OCI-LY7 (cell line): Measurements from ENCODE around the gene POLRMT. TPM values are rescaled to one million over a fixed set of nuclear protein-coding genes. Genes with fewer than 3 reads are reported as not detected.

Experiments used
- BruUV-seq: library from RNA; stranded (reverse); fragments of 400-500 nt; replicated peaks from 2 replicates; lab custom pipeline; 2021; lab: Mats Ljungman, UMichigan
- CTCF ChIA-PET: fragments of 300-600 bp; sonication (Branson Sonifier 250); formaldehyde crosslinking; loops from one replicate; lab custom pipeline; 2022; ENCODE audit warnings: antibody characterized with exemption; ENCODE audit not compliant: unreplicated experiment; lab: Charles Lee
- POLR2A ChIA-PET: fragments of 300-600 bp; sonication (Branson Sonifier 250); formaldehyde crosslinking; loops from one replicate; lab custom pipeline; 2022; ENCODE audit warnings: antibody characterized with exemption; lab: Charles Lee
- DNase-seq: peaks from one replicate; pipeline ENCODE4 v3.0.0-alpha.2; 2015; ENCODE audit warnings: low spot score
- H2AFZ ChIP-seq: fragments of 200-600 bp; sonication (generic), shearing (Covaris generic); 2 replicates; pipeline ENCODE4 v1.6.1; 2014; ENCODE audit warnings: mild to moderate bottlenecking, antibody characterized with exemption, low read length, moderate library complexity
- H3K27ac ChIP-seq: fragments of 200-600 bp; sonication (generic); 2 replicates; pipeline ENCODE4 v1.5.1; 2014; ENCODE audit warnings: mixed run types, low read depth, mild to moderate bottlenecking, moderate library complexity, low read length, inconsistent platforms; ENCODE audit not compliant: poor library complexity, severe bottlenecking
- H3K36me3 ChIP-seq: fragments of 200-600 bp; sonication (generic); 2 replicates; pipeline ENCODE4 v1.6.1; 2014; ENCODE audit warnings: mild to moderate bottlenecking, antibody characterized with exemption, low read length, moderate library complexity, mixed read lengths; ENCODE audit not compliant: insufficient read depth
- H3K4me1 ChIP-seq: fragments of 200-600 bp; sonication (generic); 2 replicates; pipeline ENCODE4 v1.5.1; 2014; ENCODE audit warnings: mild to moderate bottlenecking, low read length; ENCODE audit not compliant: insufficient read depth, poor library complexity, severe bottlenecking
- H3K4me2 ChIP-seq: fragments of 200-600 bp; sonication (generic); 2 replicates; pipeline ENCODE4 v1.6.1; 2014; ENCODE audit warnings: mild to moderate bottlenecking, low read length
- H3K4me3 ChIP-seq: fragments of 200-600 bp; sonication (generic); 2 replicates; pipeline ENCODE4 v1.5.1; 2014; ENCODE audit warnings: mild to moderate bottlenecking, low read depth, low read length; ENCODE audit not compliant: poor library complexity, severe bottlenecking
- H3K79me2 ChIP-seq: fragments of 200-600 bp; sonication (generic); 2 replicates; pipeline ENCODE4 v1.6.1; 2016; ENCODE audit warnings: low read depth, mild to moderate bottlenecking, low read length, moderate library complexity, mixed read lengths; ENCODE audit not compliant: insufficient read depth
- H3K9me2 ChIP-seq: fragments of 200-600 bp; sonication (generic); 2 replicates; pipeline ENCODE4 v1.6.1; 2016; ENCODE audit warnings: mild to moderate bottlenecking, low read length, mixed read lengths; ENCODE audit not compliant: insufficient read depth
- H3K9me3 ChIP-seq: fragments of 200-600 bp; sonication (generic); 2 replicates; pipeline ENCODE4 v1.6.1; 2014; ENCODE audit warnings: mild to moderate bottlenecking, mixed run types, low read length, mixed read lengths
- H4K20me1 ChIP-seq: fragments of 200-600 bp; sonication (generic); 2 replicates; pipeline ENCODE4 v1.6.1; 2014; ENCODE audit warnings: mild to moderate bottlenecking, antibody characterized with exemption, low read length, moderate library complexity, mixed read lengths; ENCODE audit not compliant: insufficient read depth
- EZH2phosphoT487 ChIP-seq: fragments of 200-600 bp; sonication (generic); IDR thresholded peaks from 2 replicates; pipeline ENCODE4 v1.6.1; 2018; ENCODE audit warnings: low read depth, borderline replicate concordance, mild to moderate bottlenecking, mixed run types, antibody characterized with exemption, low read length, moderate library complexity, mixed read lengths
- intact Hi-C: fragments of 100-400 bp; cut with micrococcal nuclease; formaldehyde crosslinking; loops from one replicate; pipeline ENCODE4 v1.10.0; 2022; ENCODE audit not compliant: unreplicated experiment
- total RNA-seq, 2 experiments: library from RNA; depleted of rRNA in 1 of 2; stranded (reverse); fragments of >200 nt in 1 of 2; shearing (Covaris generic) in 1 of 2; gene quantifications; 2 replicates each; pipeline ENCODE4 v1.2.3, GENCODE V29; 2014 to 2022
- TF ChIP-seq, protein P1 (sequence below): fragments of 200-600 bp; sonication (generic); conservative IDR thresholded peaks from 2 replicates; pipeline ENCODE4 v1.5.1; 2014; ENCODE audit warnings: mild to moderate bottlenecking, antibody characterized with exemption, low read length, moderate library complexity, mixed read lengths

The POLRMT gene
- total RNA-seq, 2 experiments from 2014 or later, result 65.5 to 74.6 TPM

- peaks cover 16% of the 10 kb centered on the region; the same call in 1 of the 2 replicates for H3K36me3 ChIP-seq
- DNase-seq, result no peak
- ChIA-PET POLR2A (no interaction called here), CTCF (no interaction called here)
- H4K20me1 ChIP-seq, result no peaks in the 10 kb centered on the region
- H2AFZ ChIP-seq, result no peak overlapping the region
- H3K9me3 ChIP-seq, result no peaks in the 10 kb centered on the region
- no peaks in the 10 kb centered on the region for H3K9me2 ChIP-seq
- no peak overlapping the region for H3K4me3 ChIP-seq
- peaks cover 19% of the 10 kb centered on the region; the same call in 1 of the 2 replicates for H3K79me2 ChIP-seq
- no TSS peak for BruUV-seq
- no peak for TF ChIP-seq EZH2phosphoT487
- TF ChIP-seq, protein P1, sequence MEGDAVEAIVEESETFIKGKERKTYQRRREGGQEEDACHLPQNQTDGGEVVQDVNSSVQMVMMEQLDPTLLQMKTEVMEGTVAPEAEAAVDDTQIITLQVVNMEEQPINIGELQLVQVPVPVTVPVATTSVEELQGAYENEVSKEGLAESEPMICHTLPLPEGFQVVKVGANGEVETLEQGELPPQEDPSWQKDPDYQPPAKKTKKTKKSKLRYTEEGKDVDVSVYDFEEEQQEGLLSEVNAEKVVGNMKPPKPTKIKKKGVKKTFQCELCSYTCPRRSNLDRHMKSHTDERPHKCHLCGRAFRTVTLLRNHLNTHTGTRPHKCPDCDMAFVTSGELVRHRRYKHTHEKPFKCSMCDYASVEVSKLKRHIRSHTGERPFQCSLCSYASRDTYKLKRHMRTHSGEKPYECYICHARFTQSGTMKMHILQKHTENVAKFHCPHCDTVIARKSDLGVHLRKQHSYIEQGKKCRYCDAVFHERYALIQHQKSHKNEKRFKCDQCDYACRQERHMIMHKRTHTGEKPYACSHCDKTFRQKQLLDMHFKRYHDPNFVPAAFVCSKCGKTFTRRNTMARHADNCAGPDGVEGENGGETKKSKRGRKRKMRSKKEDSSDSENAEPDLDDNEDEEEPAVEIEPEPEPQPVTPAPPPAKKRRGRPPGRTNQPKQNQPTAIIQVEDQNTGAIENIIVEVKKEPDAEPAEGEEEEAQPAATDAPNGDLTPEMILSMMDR, result no peak
- no peak overlapping the region for H3K27ac ChIP-seq
- no peak overlapping the region for H3K4me2 ChIP-seq
- intact Hi-C loops, result no loop called here
- H3K4me1 ChIP-seq, result peaks cover 12% of the 10 kb centered on the region
These were observed 1.8 kb upstream of the POLRMT start for GRCh38 chr19:634975-635652.

- POLR2A ChIA-PET, result no interaction called here
- peaks cover 9% of the 10 kb centered on the region for H3K4me1 ChIP-seq
- intact Hi-C loops, result loop anchor here (2.0 kb wide), 2 partner anchors 29 to 61 kb away; partner anchors contain the start of gene BSG
These were observed 676 bp upstream of the POLRMT start for GRCh38 chr19:633786-634639.

More at GRCh38 chr19:633786-634639, 676 bp upstream of the POLRMT start:
- Histone ChIP-seq H2AFZ (peak overlapping the region; percentile 65; the same call in 1 of the 2 replicates), H3K79me2 (peaks cover 19% of the 10 kb centered on the region; the same call in 1 of the 2 replicates), H3K4me2 (peak overlapping the region; percentile 76), H3K4me3 (peak overlapping the region; percentile 93), H3K9me2 (no peaks in the 10 kb centered on the region), H3K27ac (no peak overlapping the region), H3K36me3 (peaks cover 24% of the 10 kb centered on the region), H4K20me1 (no peaks in the 10 kb centered on the region), H3K9me3 (no peaks in the 10 kb centered on the region)
- no TSS peak for BruUV-seq
- DNase-seq, result peak; percentile 15
- CTCF ChIA-PET, result no interaction called here
- TF ChIP-seq EZH2phosphoT487, result no peak
- TF ChIP-seq, protein P1, result no peak
